Hematopoietic multipotent progenitor cell treated with erythropoietin and hydrocortisone succinate and interleukin-3 and kit ligand, for 6 days (in vitro differentiated cells): ENCODE measurements around the gene YBX2.

Source experiments
- DNase-seq: peaks from one replicate; pipeline ENCODE4 v3.0.0-alpha.2; 2015

Gene YBX2

GRCh38 chr17:7322520-7323194 lies 28.2 kb upstream of the YBX2 start:
- DNase-seq: no peak

GRCh38 chr17:7321466-7321865 lies 27.0 kb upstream of the YBX2 start:
- no peak for DNase-seq

GRCh38 chr17:7318121-7318860 lies 23.9 kb upstream of the YBX2 start:
- DNase-seq: no peak

- no peak for DNase-seq
Observed at GRCh38 chr17:7317161-7317803, 22.8 kb upstream of the YBX2 start.

GRCh38 chr17:7315570-7316235 lies 21.3 kb upstream of the YBX2 start:
- DNase-seq: peak; percentile 15

- DNase-seq: peak; percentile 94
Observed at GRCh38 chr17:7314719-7315569, 20.5 kb upstream of the YBX2 start, which contains the start of gene GPS2. Gene GPS2, minus strand, starts transcription at chr17:7315360. Its CDS starts 308 bp downstream, at chr17:7315052.

GRCh38 chr17:7313890-7314718 lies 19.7 kb upstream of the YBX2 start:
- peak; percentile 49 for DNase-seq

GRCh38 chr17:7313088-7313889 lies 18.9 kb upstream of the YBX2 start:
- DNase-seq: peak; percentile 51

- no peak for DNase-seq
Observed at GRCh38 chr17:7312432-7313087, 18.1 kb upstream of the YBX2 start.

- DNase-seq: no peak
Observed at GRCh38 chr17:7311110-7311705, 16.8 kb upstream of the YBX2 start.

GRCh38 chr17:7309628-7310027 lies 15.2 kb upstream of the YBX2 start:
- DNase-seq: no peak

GRCh38 chr17:7308625-7309433 lies 14.4 kb upstream of the YBX2 start:
- DNase-seq: peak; percentile 95

GRCh38 chr17:7307686-7308624 lies 13.5 kb upstream of the YBX2 start:
- peak; percentile 64 for DNase-seq

GRCh38 chr17:7306911-7307685 lies 12.7 kb upstream of the YBX2 start, which contains the start of gene EIF5A:
Gene EIF5A, plus strand, starts transcription at chr17:7307628. Its CDS starts 2,008 bp downstream, at chr17:7309636.
- peak; percentile 100 for DNase-seq

- DNase-seq: no peak
Observed at GRCh38 chr17:7304179-7304578, 9.7 kb upstream of the YBX2 start.

GRCh38 chr17:7296189-7296861 lies 1.9 kb upstream of the YBX2 start:
- DNase-seq: peak; percentile 88
